Calu3 (cell line): Measurements from ENCODE around the gene NAV2. TPM values are rescaled to one million over a fixed set of nuclear protein-coding genes. Genes with fewer than 3 reads are reported as not detected.

Experiments used
- BruUV-seq: library from RNA; stranded (reverse); fragments of 400-500 nt; replicated peaks from 2 replicates; lab custom pipeline; 2021; lab: Mats Ljungman, UMichigan
- CTCF ChIA-PET: fragments of 300-600 bp; sonication (Branson Sonifier 250); formaldehyde crosslinking; loops from one replicate; lab custom pipeline; 2022; ENCODE audit warnings: antibody characterized with exemption; lab: Charles Lee
- DNase-seq: peaks from one replicate; pipeline ENCODE4 v3.0.0; 2022
- H3K27ac Mint-ChIP-seq: one replicate; pipeline ENCODE4 v1.8.0; 2022; ENCODE audit warnings: mixed read lengths; ENCODE audit not compliant: unreplicated experiment
- H3K27me3 Mint-ChIP-seq: one replicate; pipeline ENCODE4 v1.8.0; 2022; ENCODE audit warnings: mixed read lengths; ENCODE audit not compliant: unreplicated experiment
- H3K36me3 Mint-ChIP-seq: one replicate; pipeline ENCODE4 v1.8.0; 2022; ENCODE audit warnings: mild to moderate bottlenecking, moderate library complexity, mixed read lengths; ENCODE audit not compliant: insufficient read depth, unreplicated experiment
- H3K4me1 Mint-ChIP-seq: one replicate; pipeline ENCODE4 v1.8.0; 2022; ENCODE audit warnings: mild to moderate bottlenecking, low read depth, mixed read lengths; ENCODE audit not compliant: unreplicated experiment
- H3K4me3 Mint-ChIP-seq: one replicate; pipeline ENCODE4 v1.8.0; 2022; ENCODE audit warnings: mild to moderate bottlenecking, low read depth, moderate library complexity, mixed read lengths; ENCODE audit not compliant: unreplicated experiment
- H3K9me3 Mint-ChIP-seq: one replicate; pipeline ENCODE4 v1.8.0; 2022; ENCODE audit warnings: low read depth, mixed read lengths; ENCODE audit not compliant: unreplicated experiment
- CTCF ChIP-seq: fragments of 200-600 bp; IDR thresholded peaks from one replicate; pipeline ENCODE4 v1.8.0; 2022; ENCODE audit warnings: antibody characterized with exemption; ENCODE audit not compliant: unreplicated experiment
- intact Hi-C: fragments of 100-400 bp; cut with micrococcal nuclease; formaldehyde crosslinking; loops from one replicate; pipeline ENCODE4 v1.10.0; 2022; ENCODE audit not compliant: unreplicated experiment
- total RNA-seq: library from RNA; stranded (reverse); gene quantifications from 2 replicates; pipeline ENCODE4 v1.2.3, GENCODE V29; 2022

The NAV2 gene
- total RNA-seq, 1 experiment from 2014 or later, result 21.4 TPM

GRCh38 chr11:19956228-19956627 lies 243.6 kb downstream of the NAV2 start:
- BruUV-seq, result no TSS peak
- no peaks in the 10 kb centered on the region for H3K9me3 Mint-ChIP-seq
- no peak for DNase-seq
- TF ChIP-seq CTCF, result no peak
- H3K4me3 Mint-ChIP-seq, result no peak overlapping the region
- H3K4me1 Mint-ChIP-seq, result peaks cover 31% of the 10 kb centered on the region
- no peaks in the 10 kb centered on the region for H3K27me3 Mint-ChIP-seq
- no peaks in the 10 kb centered on the region for H3K36me3 Mint-ChIP-seq
- no peak overlapping the region for H3K27ac Mint-ChIP-seq
- intact Hi-C loops, result no loop called here
- CTCF ChIA-PET, result no interaction called here

- no TSS peak for BruUV-seq
- no peak overlapping the region for H3K27ac Mint-ChIP-seq
- CTCF ChIA-PET, result no interaction called here
Measured at GRCh38 chr11:19957294-19957943, 244.8 kb downstream of the NAV2 start.

GRCh38 chr11:19958204-19958603 lies 245.6 kb downstream of the NAV2 start:
- no TSS peak for BruUV-seq
- Mint-ChIP-seq H3K27ac (no peak overlapping the region), H3K27me3 (no peaks in the 10 kb centered on the region), H3K36me3 (no peaks in the 10 kb centered on the region), H3K9me3 (no peaks in the 10 kb centered on the region), H3K4me1 (peaks cover 20% of the 10 kb centered on the region), H3K4me3 (no peak overlapping the region)
- CTCF ChIA-PET, result no interaction called here
- TF ChIP-seq CTCF, result no peak
- DNase-seq, result no peak
- intact Hi-C loops, result no loop called here

More at GRCh38 chr11:19957294-19957943, 244.8 kb downstream of the NAV2 start:
- Mint-ChIP-seq H3K36me3 (no peaks in the 10 kb centered on the region), H3K4me1 (peaks cover 23% of the 10 kb centered on the region), H3K9me3 (no peaks in the 10 kb centered on the region), H3K4me3 (no peak overlapping the region), H3K27me3 (no peaks in the 10 kb centered on the region)
- no peak for DNase-seq
- intact Hi-C loops, result no loop called here
- no peak for TF ChIP-seq CTCF

- CTCF ChIA-PET, result interaction anchor here (0.6 to 1.0 kb wide), 2 partner anchors 20 to 46 kb away, joined by 3 to 4 read pairs; no protein-coding TSS in a partner anchor
- intact Hi-C loops, result no loop called here
- Mint-ChIP-seq H3K9me3 (no peaks in the 10 kb centered on the region), H3K27ac (no peak overlapping the region), H3K4me3 (no peak overlapping the region), H3K36me3 (no peaks in the 10 kb centered on the region), H3K27me3 (no peaks in the 10 kb centered on the region), H3K4me1 (peaks cover 10% of the 10 kb centered on the region)
- no peak for DNase-seq
- TF ChIP-seq CTCF, result no peak
- no TSS peak for BruUV-seq
Measured at GRCh38 chr11:19959210-19959609, 246.6 kb downstream of the NAV2 start.
